GM21529 (cell line): ENCODE measurements around the gene CNPY4.

Experiments used
- ATAC-seq: cut with Tn5 transposase; IDR thresholded peaks from one replicate; pipeline ENCODE4 v1.9.1; 2021; ENCODE audit not compliant: unreplicated experiment

The CNPY4 gene

GRCh38 chr7:100166317-100166940 is 47.0 kb downstream of the CNPY4 start:
- ATAC-seq: no peak

- no peak for ATAC-seq
Measured at GRCh38 chr7:100166970-100167911, 47.8 kb downstream of the CNPY4 start.

GRCh38 chr7:100167912-100168323 is 48.5 kb downstream of the CNPY4 start:
- ATAC-seq: no peak

DNA sequence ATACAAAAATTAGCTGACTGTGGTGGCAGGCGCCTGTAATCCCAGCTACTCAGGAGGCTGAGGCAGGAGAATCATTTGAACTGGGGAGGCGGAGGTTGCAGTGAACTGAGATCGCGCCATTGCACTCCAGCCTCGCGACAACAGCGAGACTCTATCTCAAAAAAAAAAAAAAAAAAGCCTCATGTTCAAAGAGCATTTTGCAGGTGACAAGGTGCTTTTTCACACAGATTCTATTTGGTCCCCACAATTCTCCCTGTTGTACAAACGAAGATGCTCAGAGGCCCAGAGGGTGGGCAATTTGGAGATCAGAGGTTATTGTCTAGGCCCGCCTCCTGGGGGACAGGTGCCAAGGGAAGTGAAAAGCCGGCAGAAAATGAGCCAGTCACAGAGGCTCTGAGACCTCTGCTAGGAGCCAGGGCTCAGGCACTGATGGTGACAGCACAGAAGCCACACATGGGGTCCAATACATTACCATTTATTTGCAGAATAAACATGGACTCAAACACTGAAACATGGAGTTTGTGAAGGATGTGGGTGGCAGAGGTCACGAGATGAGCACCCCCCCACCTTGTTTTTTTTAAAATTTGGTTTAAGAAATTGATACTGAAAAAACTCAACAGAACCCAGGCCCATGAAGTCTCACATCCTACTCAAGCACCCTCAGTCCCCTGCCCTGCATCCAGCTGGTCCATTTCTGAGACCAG is 49.9 kb downstream of the CNPY4 start:
- no peak for ATAC-seq

GRCh38 chr7:100170101-100170897 is 50.9 kb downstream of the CNPY4 start:
- no peak for ATAC-seq

DNA sequence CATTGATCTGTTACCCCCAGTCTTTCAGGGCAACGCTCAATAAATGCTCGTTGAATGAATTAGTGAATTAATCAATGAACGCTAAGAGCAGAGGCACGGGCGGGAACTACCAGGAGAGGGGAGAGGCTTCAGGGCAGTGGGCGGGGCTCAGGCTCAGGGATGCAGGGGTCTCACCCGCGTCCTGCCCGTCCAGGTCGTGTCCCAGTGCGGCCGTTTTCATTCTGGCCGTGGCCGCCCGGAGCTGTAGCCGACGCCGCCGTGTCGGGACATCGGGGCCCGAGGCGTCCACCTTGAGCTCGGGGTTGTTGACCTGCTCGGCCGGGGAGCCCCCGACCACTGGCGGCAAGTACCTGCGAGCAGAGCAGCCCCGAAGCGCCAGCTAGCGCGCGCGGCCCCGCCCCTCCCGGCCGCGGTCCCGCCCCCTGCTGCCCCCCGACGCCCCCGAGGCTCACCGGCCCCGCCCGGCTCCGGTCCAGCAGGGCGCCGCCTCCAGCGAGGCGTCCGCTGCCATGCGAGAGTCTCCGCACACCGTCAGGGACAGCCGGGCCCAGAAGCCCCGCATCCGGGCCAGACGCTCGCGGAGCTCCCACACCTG is 51.8 kb downstream of the CNPY4 start:
- ATAC-seq: no peak

GRCh38 chr7:100171840-100172239 is 52.4 kb downstream of the CNPY4 start:
- ATAC-seq: no peak

GRCh38 chr7:100173806-100174495 is 54.5 kb downstream of the CNPY4 start:
- no peak for ATAC-seq

DNA sequence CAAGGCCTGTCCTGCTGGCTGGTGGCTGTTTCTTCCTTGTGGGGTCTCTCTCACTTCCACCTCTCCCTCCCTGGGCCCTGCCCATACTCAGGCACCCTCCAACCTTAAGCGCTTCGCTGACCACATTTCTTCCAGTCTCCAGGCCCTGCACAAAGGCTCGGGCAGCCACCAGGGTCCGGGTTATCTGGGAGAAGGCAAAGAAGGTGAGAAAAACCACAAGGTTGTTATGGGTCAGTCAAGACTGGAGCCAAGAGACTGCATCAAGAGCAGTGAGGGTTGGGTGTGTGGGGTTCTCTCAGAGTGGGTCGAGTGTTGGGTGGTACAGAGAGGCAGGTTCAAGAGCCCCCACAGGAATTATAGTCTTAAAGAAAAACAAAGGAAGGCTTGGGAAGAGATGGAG is 55.1 kb downstream of the CNPY4 start:
- no peak for ATAC-seq
